Measurements from ENCODE around the gene PIP. TPM values are rescaled to one million over a fixed set of nuclear protein-coding genes. Genes with fewer than 3 reads are reported as not detected.
"Not testable (repeated sequence)": the region's sequence is repeated elsewhere in the genome, so short reads cannot be mapped to it uniquely, and the experiment has no call there.

PIP gene, protein sequence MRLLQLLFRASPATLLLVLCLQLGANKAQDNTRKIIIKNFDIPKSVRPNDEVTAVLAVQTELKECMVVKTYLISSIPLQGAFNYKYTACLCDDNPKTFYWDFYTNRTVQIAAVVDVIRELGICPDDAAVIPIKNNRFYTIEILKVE
- total RNA-seq (2022) (not detected in 2 replicates), Bru-seq, nascent RNA (not detected), BruChase-seq, experiment 1, labeled RNA remaining after a 6-hour chase (not detected), BruChase-seq, experiment 2, labeled RNA remaining after a 2-hour chase (not detected)
- long read RNA-seq = 0 reads

DNA sequence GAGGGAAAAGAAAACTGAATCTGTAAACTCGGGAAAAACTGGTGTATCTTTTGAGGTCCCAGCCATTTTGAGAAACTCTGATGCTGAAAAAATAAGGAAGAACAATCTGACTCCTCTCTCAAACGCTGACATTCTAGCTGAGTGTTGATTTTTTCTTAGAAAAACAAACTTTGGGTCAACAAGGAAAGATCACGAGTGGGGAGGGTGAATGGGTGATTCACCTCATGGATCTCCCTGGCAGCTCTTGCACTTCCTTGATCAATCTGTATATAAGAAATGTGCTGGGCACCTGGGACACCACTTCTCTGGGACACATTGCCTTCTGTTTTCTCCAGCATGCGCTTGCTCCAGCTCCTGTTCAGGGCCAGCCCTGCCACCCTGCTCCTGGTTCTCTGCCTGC lies at the start of gene PIP:
Gene PIP (plus strand): TSS at position 297 of the 400 bp plus-strand sequence. CDS start 40 bp downstream, at position 337.
- CTCF ChIA-PET = interaction anchor here (0.5 to 1.2 kb wide), 6 partner anchors 10 to 653 kb away, joined by 3 to 4 read pairs (median 3); no protein-coding TSS in a partner anchor
- BruUV-seq (replicated peaks) = no TSS peak
- intact Hi-C loops (cut with micrococcal nuclease) = no loop called here

GRCh38 chr7:143085109-143085508 lies 46.8 kb upstream of the PIP start:
- intact Hi-C loops (cut with micrococcal nuclease) = no loop called here
- no TSS peak for BruUV-seq (replicated peaks)
- CTCF ChIA-PET = interaction anchor here (0.7 to 1.5 kb wide), 2 partner anchors 54 to 130 kb away, joined by 3 to 5 read pairs; no protein-coding TSS in a partner anchor

More for the DNA sequence above, at the start of gene PIP:
- H3K27me3 Mint-ChIP-seq (ENCODE audit: insufficient read depth, unreplicated experiment) = peaks cover 18% of the 10 kb centered on the region
- H3K27ac Mint-ChIP-seq (ENCODE audit: low read depth, unreplicated experiment) = no peak within 1 kb of the TSS
- H3K36me3 Mint-ChIP-seq (ENCODE audit: insufficient read depth, unreplicated experiment) = no peaks in the 10 kb centered on the region
- H3K9me3 Mint-ChIP-seq (ENCODE audit: unreplicated experiment) = no peaks in the 10 kb centered on the region
- POLR2A ChIA-PET = no interaction called here
- no peak within 1 kb of the TSS for H3K4me3 Mint-ChIP-seq (ENCODE audit: unreplicated experiment)
- TF ChIP-seq CTCF (IDR thresholded peaks at IDR 0.05; ENCODE audit: unreplicated experiment) = no peak
- no peak for DNase-seq (ENCODE audit: unreplicated experiment)
- H3K4me1 Mint-ChIP-seq (ENCODE audit: insufficient read depth, unreplicated experiment) = no peaks in the 10 kb centered on the region

GRCh38 chr7:143085610-143086009 lies 46.3 kb upstream of the PIP start:
- H3K4me3 Mint-ChIP-seq (ENCODE audit: unreplicated experiment); H3K27ac Mint-ChIP-seq (ENCODE audit: low read depth, unreplicated experiment); POLR2A ChIA-PET; BruUV-seq (replicated peaks); H3K27me3 Mint-ChIP-seq (ENCODE audit: insufficient read depth, unreplicated experiment); DNase-seq (ENCODE audit: unreplicated experiment); H3K36me3 Mint-ChIP-seq (ENCODE audit: insufficient read depth, unreplicated experiment); H3K4me1 Mint-ChIP-seq (ENCODE audit: insufficient read depth, unreplicated experiment); intact Hi-C loops (cut with micrococcal nuclease): not testable (repeated sequence)
- H3K9me3 Mint-ChIP-seq (ENCODE audit: unreplicated experiment) = peaks cover 13% of the 10 kb centered on the region
- CTCF ChIA-PET = interaction anchor here (1.0 kb wide), 2 partner anchors 8 to 62 kb away, joined by 5 read pairs; no protein-coding TSS in a partner anchor

More at GRCh38 chr7:143085109-143085508, 46.8 kb upstream of the PIP start:
- no peak overlapping the region for H3K4me3 Mint-ChIP-seq (ENCODE audit: unreplicated experiment)
- H3K27me3 Mint-ChIP-seq (ENCODE audit: insufficient read depth, unreplicated experiment) = no peaks in the 10 kb centered on the region
- no peak overlapping the region for H3K27ac Mint-ChIP-seq (ENCODE audit: low read depth, unreplicated experiment)
- POLR2A ChIA-PET = no interaction called here
- TF ChIP-seq CTCF (IDR thresholded peaks at IDR 0.05; ENCODE audit: unreplicated experiment) = no peak
- H3K4me1 Mint-ChIP-seq (ENCODE audit: insufficient read depth, unreplicated experiment) = no peaks in the 10 kb centered on the region
- H3K36me3 Mint-ChIP-seq (ENCODE audit: insufficient read depth, unreplicated experiment) = no peaks in the 10 kb centered on the region
- peaks cover 13% of the 10 kb centered on the region for H3K9me3 Mint-ChIP-seq (ENCODE audit: unreplicated experiment)
- DNase-seq (ENCODE audit: unreplicated experiment) = no peak

- POLR2A ChIA-PET; H3K36me3 Mint-ChIP-seq (ENCODE audit: insufficient read depth, unreplicated experiment); DNase-seq (ENCODE audit: unreplicated experiment); H3K4me1 Mint-ChIP-seq (ENCODE audit: insufficient read depth, unreplicated experiment); BruUV-seq (replicated peaks); H3K4me3 Mint-ChIP-seq (ENCODE audit: unreplicated experiment); intact Hi-C loops (cut with micrococcal nuclease); H3K27me3 Mint-ChIP-seq (ENCODE audit: insufficient read depth, unreplicated experiment); H3K27ac Mint-ChIP-seq (ENCODE audit: low read depth, unreplicated experiment): not testable (repeated sequence)
- CTCF ChIA-PET = interaction anchor here (0.6 kb wide), 1 partner anchor 72 kb away, joined by 3 read pairs; no protein-coding TSS in a partner anchor
- peaks cover 13% of the 10 kb centered on the region for H3K9me3 Mint-ChIP-seq (ENCODE audit: unreplicated experiment)
These were observed 43.2 kb upstream of the PIP start for GRCh38 chr7:143088549-143089231.

DNA sequence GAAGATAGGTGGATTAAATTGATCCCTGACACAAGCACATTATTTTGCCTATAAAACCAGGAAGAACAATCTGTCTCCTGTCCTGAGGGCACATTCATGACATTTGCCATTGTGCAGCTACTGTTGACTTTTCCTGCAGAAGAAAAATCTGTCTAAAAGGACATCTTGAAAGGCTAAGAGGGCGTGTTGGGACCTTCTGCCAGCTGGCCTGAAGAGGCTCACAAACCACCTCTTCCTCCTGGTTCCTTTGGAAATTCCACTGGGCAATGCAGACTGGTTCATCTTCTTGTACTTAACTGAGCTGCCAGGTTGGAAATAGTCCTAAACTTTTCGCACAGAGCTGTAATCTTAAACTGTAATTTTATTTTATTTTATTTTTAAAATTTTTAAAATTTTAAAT lies 35.7 kb upstream of the PIP start:
- Mint-ChIP-seq H3K27me3 (ENCODE audit: insufficient read depth, unreplicated experiment) (no peaks in the 10 kb centered on the region), H3K27ac (ENCODE audit: low read depth, unreplicated experiment) (no peak overlapping the region)
- CTCF ChIA-PET = no interaction called here

GRCh38 chr7:143099579-143099978 lies 32.3 kb upstream of the PIP start:
- POLR2A ChIA-PET; H3K4me1 Mint-ChIP-seq (ENCODE audit: insufficient read depth, unreplicated experiment); BruUV-seq (replicated peaks); H3K27me3 Mint-ChIP-seq (ENCODE audit: insufficient read depth, unreplicated experiment); H3K36me3 Mint-ChIP-seq (ENCODE audit: insufficient read depth, unreplicated experiment); H3K4me3 Mint-ChIP-seq (ENCODE audit: unreplicated experiment); H3K9me3 Mint-ChIP-seq (ENCODE audit: unreplicated experiment); H3K27ac Mint-ChIP-seq (ENCODE audit: low read depth, unreplicated experiment); DNase-seq (ENCODE audit: unreplicated experiment); CTCF ChIA-PET; intact Hi-C loops (cut with micrococcal nuclease): not testable (repeated sequence)

More for the DNA sequence above, 35.7 kb upstream of the PIP start:
- Mint-ChIP-seq H3K4me3 (ENCODE audit: unreplicated experiment) (no peak overlapping the region), H3K4me1 (ENCODE audit: insufficient read depth, unreplicated experiment) (no peaks in the 10 kb centered on the region), H3K9me3 (ENCODE audit: unreplicated experiment) (peaks cover 8% of the 10 kb centered on the region), H3K36me3 (ENCODE audit: insufficient read depth, unreplicated experiment) (peaks cover 6% of the 10 kb centered on the region)
- intact Hi-C loops (cut with micrococcal nuclease) = no loop called here
- DNase-seq (ENCODE audit: unreplicated experiment) = no peak
- BruUV-seq (replicated peaks) = no TSS peak
- TF ChIP-seq CTCF (IDR thresholded peaks at IDR 0.05; ENCODE audit: unreplicated experiment) = no peak
- POLR2A ChIA-PET = no interaction called here

Data from MCF 10A (cell line).